ENCODE measurements around the gene SMG6.

GRCh38 chr17:2068031-2068518, 235.5 kb downstream of the SMG6 start:
- TF ChIP-seq POLR2A (IDR thresholded peaks at IDR 0.05) (no peak), CTCF (IDR thresholded peaks at IDR 0.05) (no peak)

All from uterus (tissue), 2 donors.